Measurements from ENCODE around the gene PTPRD. TPM values are rescaled to one million over a fixed set of nuclear protein-coding genes. Genes with fewer than 3 reads are reported as not detected.

PTPRD gene
- total and polyA plus RNA-seq, 2 of the 4 experiments (the other 2 are of a cell fraction) = 0.07 to 0.18 TPM

DNA sequence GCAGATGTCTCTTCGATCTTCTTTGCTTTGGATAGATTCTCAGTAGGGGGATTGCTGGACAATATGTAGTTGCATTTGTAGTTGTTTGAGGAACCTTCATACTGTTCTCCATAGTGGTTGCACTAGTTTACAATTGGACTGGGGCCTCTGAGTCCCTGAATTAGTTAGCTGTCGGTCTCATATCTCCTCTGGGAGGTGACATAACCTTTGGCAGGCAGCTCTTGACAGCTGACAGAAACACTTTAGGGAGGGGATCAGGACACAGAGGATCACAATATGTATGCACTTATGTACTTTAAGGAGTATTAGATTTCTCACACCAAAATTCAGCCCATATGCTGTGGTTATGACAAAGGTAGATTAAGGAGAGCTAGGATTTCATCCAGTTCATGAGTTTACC is 1533.3 kb downstream of the PTPRD start:
- Histone ChIP-seq H2BK120ac (ENCODE audit: low read depth, low read length) (no peak overlapping the region), H3K27ac (ENCODE audit: insufficient read depth, low read length) (no peak overlapping the region), H2BK15ac (ENCODE audit: low read depth, low read length) (no peak overlapping the region), H3K9me1 (ENCODE audit: insufficient read depth, low read length) (no peaks in the 10 kb centered on the region), H3K4ac (ENCODE audit: low read depth, low read length) (no peak overlapping the region), H3K14ac (replicated peaks; ENCODE audit: low read depth, low read length) (no peak overlapping the region), H3K4me2 (ENCODE audit: low read depth, low read length) (no peak overlapping the region), H2BK5ac (ENCODE audit: low read depth, low read length, poor library complexity, severe bottlenecking) (no peak overlapping the region), H2AFZ (replicated peaks; ENCODE audit: low read length, poor library complexity) (no peak overlapping the region), H4K8ac (ENCODE audit: low read depth in 2 of 2, low read length in 2 of 2) (no peak overlapping the region), H3K4me3 (ENCODE audit: insufficient read depth, low read depth, low read length) (no peak overlapping the region), H4K20me1 (ENCODE audit: insufficient read depth, low read length) (no peaks in the 10 kb centered on the region), H3K27me3 (ENCODE audit: control insufficient read depth, insufficient read depth, low read length) (no peaks in the 10 kb centered on the region), H3K36me3 (ENCODE audit: control insufficient read depth, insufficient read depth, low read length) (no peaks in the 10 kb centered on the region), H3K23ac (ENCODE audit: low read depth, low read length) (no peak overlapping the region), H3K9me3 (ENCODE audit: control insufficient read depth, insufficient read depth, low read length) (0 out of 2 replicates have a peak, but pooled peaks cover 2% of the 10 kb centered on the region), H3K56ac (ENCODE audit: extremely low read depth, insufficient read depth, low read length) (no peak overlapping the region), H2AK9ac (replicated peaks; ENCODE audit: low read depth, low read length, poor library complexity) (no peak overlapping the region), H3K9ac (ENCODE audit: low read depth, low read length) (no peak overlapping the region), H3K18ac (ENCODE audit: low read depth, low read length) (no peak overlapping the region), H3K4me1 (ENCODE audit: control insufficient read depth, insufficient read depth, low read length) (no peaks in the 10 kb centered on the region), H4K5ac (ENCODE audit: low read depth, low read length) (no peak overlapping the region), H2AK5ac (ENCODE audit: low read depth, low read length) (no peak overlapping the region), H4K91ac (ENCODE audit: insufficient read depth, low read depth, low read length) (no peak overlapping the region), H3K79me1 (ENCODE audit: low read depth in 1 of 2, low read length in 2 of 2) (no peaks in the 10 kb centered on the region), H2BK20ac (ENCODE audit: low read depth, low read length) (no peak overlapping the region)
- BruUV-seq (replicated peaks) = no TSS peak
- intact Hi-C loops (cut with micrococcal nuclease) = no loop called here
- ChIA-PET POLR2A (ENCODE audit: unreplicated experiment) (no interaction called here), CTCF (no interaction called here)
- DNase-seq (no peak), ATAC-seq (ENCODE audit: low read depth) (no peak)
- WGBS, 2 experiments (ENCODE audit: extremely low coverage in 2 of 2, insufficient read length in 1 of 2) = 0% methylated on average over 1 of the region's 2 CpGs; no CpG with 5 or more reads in 1 of the 2 experiments
- TF ChIP-seq CHD1 (IDR thresholded peaks at IDR 0.05; ENCODE audit: low read depth, low read length) (no peak), BHLHE40 (IDR thresholded peaks at IDR 0.05; ENCODE audit: low read depth, low read length) (no peak), MAFK (IDR thresholded peaks at IDR 0.05; ENCODE audit: low read depth, low read length) (no peak), POLR2A (IDR thresholded peaks at IDR 0.05; ENCODE audit: low read depth, low read length) (no peak), SMC3 (IDR thresholded peaks at IDR 0.05; ENCODE audit: low read depth, low read length) (no peak), RFX5 (IDR thresholded peaks at IDR 0.05; ENCODE audit: low read depth, low read length) (no peak), NFE2L2 (IDR thresholded peaks at IDR 0.05; ENCODE audit: low read depth, low read length) (no peak), CEBPB (IDR thresholded peaks at IDR 0.05; ENCODE audit: low read depth, low read length) (no peak), MAZ (IDR thresholded peaks at IDR 0.05; ENCODE audit: borderline replicate concordance, low read depth, low read length) (no peak), MXI1 (IDR thresholded peaks at IDR 0.05; ENCODE audit: borderline replicate concordance, low read depth, low read length) (no peak), FOS (IDR thresholded peaks at IDR 0.05; ENCODE audit: low read depth, low read length) (no peak)
- TF ChIP-seq, protein P1, sequence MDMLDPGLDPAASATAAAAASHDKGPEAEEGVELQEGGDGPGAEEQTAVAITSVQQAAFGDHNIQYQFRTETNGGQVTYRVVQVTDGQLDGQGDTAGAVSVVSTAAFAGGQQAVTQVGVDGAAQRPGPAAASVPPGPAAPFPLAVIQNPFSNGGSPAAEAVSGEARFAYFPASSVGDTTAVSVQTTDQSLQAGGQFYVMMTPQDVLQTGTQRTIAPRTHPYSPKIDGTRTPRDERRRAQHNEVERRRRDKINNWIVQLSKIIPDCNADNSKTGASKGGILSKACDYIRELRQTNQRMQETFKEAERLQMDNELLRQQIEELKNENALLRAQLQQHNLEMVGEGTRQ (IDR thresholded peaks at IDR 0.05; ENCODE audit: low read depth, low read length) = no peak
- TF ChIP-seq, protein P2, sequence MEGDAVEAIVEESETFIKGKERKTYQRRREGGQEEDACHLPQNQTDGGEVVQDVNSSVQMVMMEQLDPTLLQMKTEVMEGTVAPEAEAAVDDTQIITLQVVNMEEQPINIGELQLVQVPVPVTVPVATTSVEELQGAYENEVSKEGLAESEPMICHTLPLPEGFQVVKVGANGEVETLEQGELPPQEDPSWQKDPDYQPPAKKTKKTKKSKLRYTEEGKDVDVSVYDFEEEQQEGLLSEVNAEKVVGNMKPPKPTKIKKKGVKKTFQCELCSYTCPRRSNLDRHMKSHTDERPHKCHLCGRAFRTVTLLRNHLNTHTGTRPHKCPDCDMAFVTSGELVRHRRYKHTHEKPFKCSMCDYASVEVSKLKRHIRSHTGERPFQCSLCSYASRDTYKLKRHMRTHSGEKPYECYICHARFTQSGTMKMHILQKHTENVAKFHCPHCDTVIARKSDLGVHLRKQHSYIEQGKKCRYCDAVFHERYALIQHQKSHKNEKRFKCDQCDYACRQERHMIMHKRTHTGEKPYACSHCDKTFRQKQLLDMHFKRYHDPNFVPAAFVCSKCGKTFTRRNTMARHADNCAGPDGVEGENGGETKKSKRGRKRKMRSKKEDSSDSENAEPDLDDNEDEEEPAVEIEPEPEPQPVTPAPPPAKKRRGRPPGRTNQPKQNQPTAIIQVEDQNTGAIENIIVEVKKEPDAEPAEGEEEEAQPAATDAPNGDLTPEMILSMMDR (conservative IDR thresholded peaks at IDR 0.05; ENCODE audit: low read depth, low read length) = no peak
- in situ Hi-C loops (cut with MboI; ENCODE audit: low sequenced_read_pairs) = no loop called here
- dilution Hi-C loops (cut with HindIII; ENCODE audit: low sequenced_read_pairs, unreplicated experiment) = no loop called here
